Colon (tissue), 2 donors: Measurements from ENCODE around the gene PCP4L1.

Experiments
- FAIRE-seq: peaks from 2 replicates; lab custom pipeline; 2012; peaks lifted over from hg19 to GRCh38; lab: Jason Lieb, UNC
- donor health status: control.
- donor health status: control.

The PCP4L1 gene

DNA sequence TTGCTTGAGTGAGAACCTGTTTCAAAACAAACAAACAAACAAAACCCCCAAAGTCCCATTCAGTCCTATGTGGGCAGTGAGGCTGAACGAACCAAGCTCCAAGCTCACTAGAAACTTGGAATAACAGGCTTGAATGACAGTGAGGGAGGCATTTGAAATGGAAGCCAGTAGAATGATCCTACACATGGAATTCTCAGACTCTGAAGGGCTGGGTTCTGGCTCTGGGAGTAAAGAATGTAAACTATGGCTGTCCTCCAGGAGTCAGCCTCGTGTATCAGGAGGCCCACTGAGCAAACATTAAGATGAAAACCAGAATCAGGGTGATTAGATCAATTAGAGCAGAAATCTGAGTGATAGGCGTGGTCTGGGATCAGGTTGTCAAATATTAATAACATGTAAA, 14.9 kb downstream of the PCP4L1 start:
- no peak for FAIRE-seq

DNA sequence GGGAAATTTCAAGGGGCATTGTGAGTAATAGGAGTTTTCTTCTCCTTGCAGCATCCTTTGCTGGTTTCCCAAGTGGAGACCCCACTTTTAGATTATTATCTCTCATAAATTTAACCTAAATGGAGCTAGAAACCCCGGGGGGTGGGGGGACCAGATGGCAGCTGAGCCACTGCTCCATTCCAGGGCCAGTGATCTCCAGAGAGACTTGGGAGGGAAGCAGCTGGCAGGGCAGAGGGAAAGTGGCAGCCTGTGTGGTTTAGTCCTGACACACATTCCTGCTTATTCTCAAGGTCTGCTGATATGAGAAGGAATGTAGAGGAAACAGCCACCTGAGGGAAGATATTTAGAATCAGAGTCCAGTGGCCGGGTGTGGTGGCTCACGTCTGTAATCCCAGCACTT, 16.3 kb downstream of the PCP4L1 start:
- no peak for FAIRE-seq

GRCh38 chr1:161282991-161283390, 24.4 kb downstream of the PCP4L1 start:
- no peak for FAIRE-seq

DNA sequence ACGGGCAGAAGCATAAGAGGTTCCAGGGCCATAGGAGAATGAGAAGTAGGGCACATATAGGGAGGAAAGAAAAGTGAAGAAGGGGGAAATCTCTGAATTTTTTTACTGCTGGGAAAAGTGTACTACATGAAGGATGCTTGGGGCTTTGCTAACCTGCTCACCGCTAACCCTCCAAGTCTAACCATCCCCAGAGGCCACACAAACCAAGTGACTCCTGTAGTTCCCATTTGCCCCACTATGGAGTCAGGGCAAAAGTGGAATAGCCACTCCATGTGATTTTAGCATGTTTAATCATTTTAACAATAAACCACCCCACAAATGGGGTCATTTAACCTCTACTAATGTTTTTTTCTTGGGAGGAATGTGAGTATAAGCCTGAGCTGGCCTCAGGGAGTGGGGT, 26.6 kb downstream of the PCP4L1 start:
- FAIRE-seq = no peak

GRCh38 chr1:161285521-161285920, 27.0 kb downstream of the PCP4L1 start:
- no peak for FAIRE-seq

GRCh38 chr1:161287482-161288054, 29.0 kb downstream of the PCP4L1 start:
- FAIRE-seq = no peak

- no peak for FAIRE-seq
These were observed 32.2 kb downstream of the PCP4L1 start for GRCh38 chr1:161290779-161291178.

GRCh38 chr1:161297415-161297814, 38.9 kb downstream of the PCP4L1 start:
- no peak for FAIRE-seq

GRCh38 chr1:161298116-161298515, 39.6 kb downstream of the PCP4L1 start:
- no peak for FAIRE-seq

- no peak for FAIRE-seq
These were observed 40.8 kb downstream of the PCP4L1 start for GRCh38 chr1:161299347-161299746.

DNA sequence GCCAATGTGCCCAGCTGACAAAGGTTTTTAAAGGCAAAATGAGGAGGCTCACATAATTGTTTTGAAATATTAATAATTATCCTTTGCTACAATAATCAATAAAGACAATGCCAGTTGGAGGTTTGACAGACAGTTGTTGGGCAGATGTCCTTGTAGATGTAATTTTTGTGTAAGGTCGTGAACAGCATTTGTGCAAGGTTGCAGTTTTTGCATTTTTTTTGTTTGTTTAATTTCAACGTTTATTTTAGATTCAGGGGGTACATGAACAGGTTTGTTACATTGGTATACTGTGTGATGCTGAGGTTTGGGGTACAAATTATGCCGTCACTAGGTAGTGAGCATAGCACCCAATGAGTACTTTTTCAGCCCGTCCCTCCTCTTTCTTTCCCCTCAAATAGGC, 41.9 kb downstream of the PCP4L1 start:
- FAIRE-seq = no peak

- FAIRE-seq = no peak
These were observed 46.7 kb downstream of the PCP4L1 start for GRCh38 chr1:161304927-161305866.

DNA sequence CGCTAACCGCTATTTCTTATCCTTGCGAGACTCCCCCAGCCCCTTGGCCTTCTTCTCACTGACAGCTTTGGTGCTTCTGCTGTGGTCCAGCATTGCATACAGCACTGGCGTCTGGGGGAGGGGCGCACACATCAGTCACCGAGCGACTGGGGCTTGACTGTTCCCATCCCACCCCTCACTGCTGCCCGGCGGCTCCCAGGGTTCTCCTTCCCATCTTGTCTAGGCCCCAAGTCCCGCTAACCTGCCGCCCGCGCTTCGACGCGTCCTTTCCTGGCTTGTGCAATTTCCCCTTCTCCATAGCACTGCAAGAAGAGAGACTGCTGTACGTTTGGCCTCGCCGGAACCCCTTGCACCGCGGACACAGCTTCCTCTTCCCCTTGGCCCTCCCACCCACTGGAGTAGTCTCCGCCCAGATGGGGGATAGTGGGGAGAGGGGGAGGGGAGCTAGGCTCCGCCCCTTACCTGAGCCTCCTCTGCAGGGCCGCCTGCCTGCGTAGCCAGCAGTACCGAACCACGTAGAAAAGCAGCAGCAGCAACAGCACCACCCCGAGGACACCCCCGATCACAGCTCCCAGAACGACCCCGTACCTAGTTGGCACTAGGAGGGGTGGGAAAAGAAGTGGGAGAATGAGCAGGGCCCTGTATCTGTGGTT, 47.4 kb downstream of the PCP4L1 start:
- FAIRE-seq = no peak

DNA sequence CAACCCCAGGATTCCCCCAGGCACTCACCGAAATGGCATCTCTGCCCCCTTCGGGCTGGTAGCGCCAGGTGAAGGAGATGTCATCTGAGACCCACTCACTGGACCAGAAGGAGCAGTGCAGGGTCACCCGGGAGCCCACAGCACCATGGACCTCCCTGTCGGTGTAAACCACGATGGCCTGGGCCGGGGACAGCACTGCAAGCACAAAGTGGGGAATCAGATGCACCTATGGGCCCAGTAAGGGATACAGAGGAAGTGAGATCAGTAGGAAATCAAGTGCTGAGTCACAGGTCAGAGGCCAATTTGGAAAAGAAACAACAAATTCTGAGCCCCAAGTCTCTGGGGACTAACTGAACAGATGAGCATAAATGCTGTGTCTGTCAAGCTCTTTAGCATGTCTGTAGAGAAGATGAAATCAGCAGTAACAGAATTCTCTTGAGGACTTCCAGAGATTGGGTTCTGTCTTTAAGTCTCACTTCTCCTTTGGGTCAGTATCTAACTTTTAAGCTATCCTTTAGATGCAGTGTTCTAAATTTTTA, 48.8 kb downstream of the PCP4L1 start:
- no peak for FAIRE-seq

GRCh38 chr1:161307892-161308638, 49.5 kb downstream of the PCP4L1 start:
- FAIRE-seq = no peak

DNA sequence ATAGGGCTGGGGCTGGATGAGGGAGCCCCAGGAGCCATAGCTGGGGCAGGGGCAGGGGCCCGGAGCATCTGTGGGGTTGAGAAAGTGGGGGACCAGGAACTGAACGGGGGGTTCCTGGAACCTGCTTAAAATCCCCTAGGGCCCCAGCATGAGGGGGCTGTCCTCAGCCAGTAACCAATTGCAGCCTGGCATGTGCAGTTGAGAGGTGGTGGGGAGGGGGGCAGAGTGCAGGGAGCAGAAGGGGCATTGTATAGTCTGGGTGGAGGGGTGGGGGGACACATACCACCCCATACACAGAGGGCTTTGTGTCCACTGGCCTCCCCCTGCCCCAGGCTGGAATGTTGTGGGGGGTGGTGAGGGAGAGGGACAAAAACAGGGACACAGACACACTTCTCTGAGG, 51.3 kb downstream of the PCP4L1 start, which contains the start of gene MPZ:
Gene MPZ (minus strand): TSS at position 101 of the 400 bp plus-strand sequence. CDS start 63 bp downstream, at position 38.
- FAIRE-seq = no peak

DNA sequence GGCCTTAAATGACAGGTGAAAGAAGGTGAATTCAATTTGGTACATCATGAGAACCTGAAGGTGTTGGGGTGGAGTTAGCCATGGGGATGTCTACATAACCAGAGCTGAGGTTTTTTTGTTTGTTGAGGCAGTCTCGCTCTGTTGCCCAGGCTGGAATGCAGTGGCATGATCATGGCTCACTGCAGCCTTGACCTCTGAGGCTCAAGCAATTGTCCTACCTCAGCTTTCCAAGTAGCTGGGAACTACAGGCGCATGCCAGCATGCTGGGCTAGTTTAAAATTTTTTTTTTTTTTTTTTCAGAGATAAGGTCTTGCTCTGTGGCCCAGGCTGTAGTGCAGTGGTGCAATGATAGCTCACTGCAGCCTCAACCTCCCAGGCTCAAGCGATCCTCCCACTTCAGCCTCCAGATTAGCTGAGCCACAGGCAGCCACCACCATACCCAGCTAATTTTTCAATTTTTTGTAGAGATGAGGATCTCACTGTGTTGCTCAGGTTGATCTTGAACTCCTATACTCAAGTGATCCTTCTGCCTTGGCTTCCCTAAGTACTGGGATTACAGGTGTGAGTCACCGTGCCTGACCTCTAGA, 53.1 kb downstream of the PCP4L1 start:
- FAIRE-seq = no peak

GRCh38 chr1:161313554-161314200, 55.1 kb downstream of the PCP4L1 start:
- FAIRE-seq = no peak

DNA sequence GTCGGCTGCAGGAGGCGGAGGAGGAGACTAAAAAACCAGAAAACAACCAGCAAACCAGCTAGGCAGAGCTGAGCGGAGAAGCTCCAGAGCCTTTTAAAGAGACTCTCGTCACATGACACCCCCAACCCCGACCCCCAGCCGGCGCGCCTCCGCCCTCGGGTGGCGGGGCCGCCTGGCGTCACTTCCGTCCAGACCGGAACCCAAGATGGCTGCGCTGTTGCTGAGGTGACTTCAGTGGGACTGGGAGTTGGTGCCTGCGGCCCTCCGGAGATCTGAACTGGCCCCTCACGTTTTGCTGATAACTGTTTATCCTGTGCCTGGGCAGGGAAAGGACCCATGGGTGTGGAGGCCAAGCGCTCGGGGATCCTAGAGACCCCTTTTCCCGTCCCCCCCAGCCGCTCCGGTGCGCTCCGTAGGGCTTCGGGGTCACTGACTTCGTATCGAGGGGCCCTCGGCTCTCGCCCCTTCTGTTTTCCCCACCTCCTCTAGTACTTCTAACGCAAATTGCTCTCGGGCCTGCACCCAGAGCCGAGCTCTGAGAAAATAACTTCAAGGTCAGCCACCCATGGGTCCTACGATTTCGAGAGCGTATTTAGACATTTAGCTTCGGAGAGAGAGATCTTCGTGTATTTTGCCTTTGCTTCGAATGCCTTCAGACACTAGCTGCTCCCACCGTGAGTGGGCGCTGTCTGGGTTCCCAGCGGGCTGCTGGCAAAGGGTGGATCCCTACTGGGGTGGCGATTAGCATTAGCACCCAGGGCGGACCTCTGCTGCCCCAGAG, 55.8 kb downstream of the PCP4L1 start, which contains the start of gene SDHC:
Gene SDHC (plus strand): TSS at position 181 of the 781 bp plus-strand sequence. CDS start 25 bp downstream, at position 206.
- FAIRE-seq = no peak
